A172 (cell line): ENCODE measurements around the gene CYTH3. TPM values are rescaled to one million over a fixed set of nuclear protein-coding genes. Genes with fewer than 3 reads are reported as not detected.
"Not testable (repeated sequence)": the region's sequence is repeated elsewhere in the genome, so short reads cannot be mapped to it uniquely, and the experiment has no call there.

Experiments
- DNase-seq: peaks from one replicate; pipeline ENCODE4 v3.0.0-alpha.2; 2015; ENCODE audit warnings: low spot score
- total RNA-seq: library from RNA; depleted of rRNA; stranded (reverse); fragments of >200 nt; shearing (Covaris generic); gene quantifications from 2 replicates; pipeline ENCODE4 v1.2.3, GENCODE V29; 2014

CYTH3 gene
- total RNA-seq, 1 experiment from 2014 or later: 50.7 TPM

- DNase-seq: peak; percentile 74
These were observed 39.9 kb downstream of the CYTH3 start for GRCh38 chr7:6232534-6232933.

- DNase-seq: no peak
These were observed 40.3 kb downstream of the CYTH3 start for GRCh38 chr7:6232116-6232515.

- DNase-seq: no peak
These were observed 41.2 kb downstream of the CYTH3 start for GRCh38 chr7:6231184-6231583.

DNA sequence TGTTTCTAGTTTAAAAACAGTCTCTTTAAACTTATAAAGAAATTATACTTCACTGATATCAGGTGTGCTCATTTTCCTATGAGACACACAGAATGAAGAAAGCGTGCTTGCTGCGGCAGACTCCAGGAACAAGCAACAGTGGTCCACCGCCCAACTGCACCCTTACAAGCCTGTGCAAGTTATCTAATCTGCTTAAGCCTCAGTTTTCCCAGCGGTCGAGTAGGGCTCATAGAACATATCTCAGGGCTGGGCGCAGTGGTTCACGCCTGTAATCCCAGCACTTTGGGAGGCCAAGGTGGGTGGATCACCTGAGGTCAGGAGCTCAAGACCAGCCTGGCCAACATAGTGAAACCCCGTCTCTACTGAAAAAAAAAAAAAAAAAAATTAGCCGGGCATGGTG, 43.1 kb downstream of the CYTH3 start:
- DNase-seq: not testable (repeated sequence)

- no peak for DNase-seq
These were observed 43.8 kb downstream of the CYTH3 start for GRCh38 chr7:6228361-6229229.

- no peak for DNase-seq
These were observed 45.1 kb downstream of the CYTH3 start for GRCh38 chr7:6227294-6227846.

GRCh38 chr7:6226194-6226799, 46.1 kb downstream of the CYTH3 start:
- peak; percentile 37 for DNase-seq

GRCh38 chr7:6223411-6223810, 49.0 kb downstream of the CYTH3 start:
- not testable (repeated sequence) for DNase-seq

DNA sequence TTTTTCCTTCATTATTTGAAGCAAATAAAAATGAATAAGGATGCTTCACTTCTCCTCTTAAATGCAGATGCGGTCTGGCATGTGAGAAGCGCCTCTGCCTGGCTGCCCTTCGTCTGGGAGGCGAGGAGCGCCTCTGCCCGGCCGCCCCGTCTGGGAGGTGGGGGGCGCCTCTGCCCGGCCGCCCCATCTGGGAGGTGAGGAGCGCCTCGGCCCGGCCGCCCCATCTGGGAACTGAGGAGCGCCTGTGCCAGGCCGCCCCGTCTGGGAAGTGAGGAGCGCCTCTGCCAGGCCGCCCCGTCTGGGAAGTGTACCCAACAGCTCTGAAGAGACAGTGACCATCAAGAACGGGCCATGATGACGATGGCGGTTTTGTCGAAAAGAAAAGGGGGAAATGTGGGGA, 49.4 kb downstream of the CYTH3 start:
- DNase-seq: not testable (repeated sequence)

- DNase-seq: peak; percentile 56
These were observed 50.8 kb downstream of the CYTH3 start for GRCh38 chr7:6221340-6222319.

- no peak for DNase-seq
These were observed 54.1 kb downstream of the CYTH3 start for GRCh38 chr7:6218329-6218728.

DNA sequence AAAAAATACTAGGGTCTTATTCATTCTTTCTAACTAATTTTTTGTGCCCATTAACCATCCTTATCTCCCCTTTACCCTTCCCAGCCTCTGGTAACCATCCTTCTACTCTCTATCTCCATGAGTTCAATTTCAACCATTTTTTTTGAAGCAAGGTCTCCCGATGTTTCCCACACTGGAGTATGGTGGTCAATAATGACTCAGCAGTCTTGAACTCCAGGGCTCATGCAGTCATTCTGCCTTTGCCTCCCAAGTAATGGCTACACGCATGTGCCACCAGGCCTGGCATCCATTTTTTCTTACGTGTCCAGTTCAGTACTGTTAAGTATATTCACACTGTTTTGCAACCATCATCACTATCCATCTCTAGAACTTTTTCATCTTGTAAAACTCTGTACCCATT, 60.4 kb downstream of the CYTH3 start:
- no peak for DNase-seq

- no peak for DNase-seq
These were observed 61.6 kb downstream of the CYTH3 start for GRCh38 chr7:6210621-6211372.

DNA sequence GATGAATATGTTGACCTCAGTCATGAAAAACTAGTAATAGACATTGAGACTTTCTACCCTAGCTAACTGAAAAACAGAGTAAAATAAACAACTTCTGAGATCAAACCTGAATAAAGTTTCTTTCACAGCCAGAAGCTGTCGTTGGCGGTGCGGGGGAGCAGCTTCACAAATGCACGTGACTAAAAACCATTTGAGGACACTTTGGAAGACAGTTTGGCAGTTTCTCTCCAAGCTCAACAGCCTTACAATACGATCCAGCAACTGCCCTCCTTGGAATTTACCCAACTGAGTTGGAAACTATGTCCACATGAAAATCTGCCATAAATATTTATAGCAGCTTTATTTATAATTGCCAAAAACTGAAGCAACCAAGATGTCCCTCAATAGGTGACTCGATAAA, 63.1 kb downstream of the CYTH3 start:
- no peak for DNase-seq

DNA sequence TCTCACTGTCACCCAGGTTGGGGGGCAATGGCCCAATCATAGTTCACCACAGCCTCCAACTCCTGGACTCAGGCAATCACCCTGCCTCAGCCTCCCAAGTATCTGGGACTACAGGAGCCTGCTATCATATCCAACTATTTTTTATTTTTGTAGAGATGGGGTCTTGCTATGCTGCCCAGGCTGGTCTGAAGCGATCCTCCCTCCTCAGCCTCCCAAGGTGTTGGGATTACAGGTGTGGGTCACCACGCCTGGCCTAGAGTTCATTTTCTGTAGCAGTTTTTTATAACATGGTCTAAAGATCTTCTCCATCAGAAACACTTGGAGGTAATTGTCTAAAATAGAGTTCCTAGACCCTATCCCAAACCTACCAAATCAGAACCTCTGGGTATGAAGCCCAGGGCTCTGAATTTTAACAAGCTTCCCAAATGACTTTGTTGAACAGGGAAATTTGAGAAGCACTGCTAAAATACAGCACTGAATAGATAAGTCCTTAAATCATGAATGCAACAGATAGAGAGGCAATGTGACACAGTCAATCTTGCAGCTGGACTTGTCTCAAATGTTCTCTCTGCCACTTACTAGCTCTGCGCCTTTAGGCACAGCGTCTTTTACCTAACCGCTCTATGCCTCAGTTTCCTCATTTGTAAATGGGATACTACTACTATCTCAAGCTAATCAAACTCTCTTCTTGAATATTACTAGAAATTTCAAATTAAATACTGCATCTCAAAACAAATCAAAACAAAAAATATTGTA, 63.7 kb downstream of the CYTH3 start:
- DNase-seq: no peak

- no peak for DNase-seq
These were observed 66.3 kb downstream of the CYTH3 start for GRCh38 chr7:6205971-6206660.

DNA sequence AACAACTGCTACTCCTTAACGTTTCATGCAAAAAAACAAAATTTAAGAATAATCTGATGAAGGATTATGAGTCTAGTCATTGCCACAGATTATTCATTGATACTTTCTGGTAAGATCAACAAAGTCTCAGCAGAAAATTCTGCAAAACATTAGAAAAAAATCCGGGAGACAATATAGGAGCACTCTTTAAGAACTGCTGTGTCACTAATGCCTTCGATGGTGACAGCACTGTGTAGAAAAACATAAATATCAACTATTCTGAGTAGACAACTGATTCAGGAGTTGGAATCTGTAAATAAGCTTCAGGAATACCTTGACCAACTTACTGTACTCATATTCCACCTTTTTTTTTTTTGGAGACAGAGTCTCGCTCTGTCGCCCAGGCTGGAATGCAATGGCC, 69.0 kb downstream of the CYTH3 start:
- DNase-seq: no peak

- DNase-seq: no peak
These were observed 70.3 kb downstream of the CYTH3 start for GRCh38 chr7:6202117-6202516.

DNA sequence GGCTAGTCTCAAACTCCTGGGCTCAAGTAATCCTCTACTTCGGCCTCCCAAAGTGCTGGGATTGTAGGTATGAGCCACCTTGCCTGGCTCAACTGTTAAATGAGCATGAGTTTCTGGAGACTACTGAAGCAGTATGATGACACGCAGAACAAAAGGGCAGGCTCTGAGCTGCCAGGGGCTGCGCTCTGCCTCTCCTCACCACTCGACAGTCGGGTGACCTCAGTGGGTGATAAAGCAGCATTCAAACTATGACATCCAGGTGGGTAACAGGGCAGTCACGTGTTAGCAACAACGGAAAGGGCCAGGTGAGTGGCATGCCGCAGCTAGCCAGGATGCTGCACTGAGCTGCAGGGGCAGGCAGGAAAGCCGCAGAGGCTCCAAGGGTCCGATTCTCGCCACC, 71.5 kb downstream of the CYTH3 start:
- DNase-seq: no peak
